HG02759 (cell line): ENCODE results near the gene USP17L11.
"Not testable (repeated sequence)": the region's sequence is repeated elsewhere in the genome, so short reads cannot be mapped to it uniquely, and the experiment has no call there.

ENCODE experiments used
- ATAC-seq: cut with Tn5 transposase; IDR thresholded peaks from one replicate; pipeline ENCODE4 v1.9.1; 2021; ENCODE audit warnings: mild to moderate bottlenecking, moderate library complexity; ENCODE audit not compliant: unreplicated experiment

The USP17L11 gene

GRCh38 chr4:9215105-9215504, at the start of gene USP17L11:
USP17L11 (plus strand) TSS chr4:9215405; CDS start chr4:9215405, 0 bp downstream.
- not testable (repeated sequence) for ATAC-seq

- ATAC-seq = not testable (repeated sequence)
Measured at GRCh38 chr4:9165990-9166389, 49.2 kb upstream of the USP17L11 start.

GRCh38 chr4:9169791-9170459, 45.3 kb upstream of the USP17L11 start, which contains the start of gene FAM90A26:
FAM90A26 (plus strand) TSS chr4:9170409; CDS start chr4:9173173, 2,764 bp downstream.
- not testable (repeated sequence) for ATAC-seq

- not testable (repeated sequence) for ATAC-seq
Measured at GRCh38 chr4:9210357-9210756, 4.8 kb upstream of the USP17L11 start, which contains the start of gene USP17L10. USP17L10 (plus strand) TSS chr4:9210657; CDS start chr4:9210657, 0 bp downstream.

GRCh38 chr4:9214701-9215100, 504 bp upstream of the USP17L11 start:
- ATAC-seq = not testable (repeated sequence)

- ATAC-seq = not testable (repeated sequence)
Measured at GRCh38 chr4:9219852-9220251, 4.6 kb downstream of the USP17L11 start, which contains the start of gene USP17L12. USP17L12 (plus strand) TSS chr4:9220152; CDS start chr4:9220152, 0 bp downstream.

- ATAC-seq = not testable (repeated sequence)
Measured at GRCh38 chr4:9224596-9224995, 9.4 kb downstream of the USP17L11 start, which contains the start of gene USP17L13. USP17L13 (plus strand) TSS chr4:9224896; CDS start chr4:9224896, 0 bp downstream.

GRCh38 chr4:9230249-9230648, 15.0 kb downstream of the USP17L11 start:
- ATAC-seq = not testable (repeated sequence)

GRCh38 chr4:9234085-9234484, 18.9 kb downstream of the USP17L11 start, which contains the start of gene USP17L15:
USP17L15 (plus strand) TSS chr4:9234385; CDS start chr4:9234385, 0 bp downstream.
- not testable (repeated sequence) for ATAC-seq

GRCh38 chr4:9238461-9238860, 23.3 kb downstream of the USP17L11 start:
- not testable (repeated sequence) for ATAC-seq

GRCh38 chr4:9243579-9243978, 28.4 kb downstream of the USP17L11 start, which contains the start of gene USP17L17:
USP17L17 (plus strand) TSS chr4:9243879; CDS start chr4:9243879, 0 bp downstream.
- ATAC-seq = not testable (repeated sequence)

- not testable (repeated sequence) for ATAC-seq
Measured at GRCh38 chr4:9247953-9248680, 32.9 kb downstream of the USP17L11 start, which contains the start of gene USP17L18. USP17L18 (plus strand) TSS chr4:9248630; CDS start chr4:9248630, 0 bp downstream.

GRCh38 chr4:9253078-9253477, 37.9 kb downstream of the USP17L11 start, which contains the start of gene USP17L19:
USP17L19 (plus strand) TSS chr4:9253378; CDS start chr4:9253378, 0 bp downstream.
- ATAC-seq = not testable (repeated sequence)

- ATAC-seq = not testable (repeated sequence)
Measured at GRCh38 chr4:9257824-9258223, 42.6 kb downstream of the USP17L11 start, which contains the start of gene USP17L20. USP17L20 (plus strand) TSS chr4:9258124; CDS start chr4:9258124, 0 bp downstream.

- not testable (repeated sequence) for ATAC-seq
Measured at GRCh38 chr4:9262572-9262971, 47.4 kb downstream of the USP17L11 start, which contains the start of gene USP17L21. USP17L21 (plus strand) TSS chr4:9262872; CDS start chr4:9262872, 0 bp downstream.
